ENCODE data around the gene IFNB1. TPM values are rescaled to one million over a fixed set of nuclear protein-coding genes. Genes with fewer than 3 reads are reported as not detected.
A peak's percentile ranks its signal among the peaks of the same experiment; 100 is the strongest.

IFNB1 gene
- total and polyA plus RNA-seq, 2 donors (not counting 1 experiment from before 2014, with no cell fraction given): 0.17 TPM; not detected in 1

GRCh38 chr9:21027295-21027694 is 50.4 kb downstream of the IFNB1 start:
- no peaks in the 10 kb centered on the region for H3K27me3 ChIP-seq (ENCODE audit: control insufficient read depth, insufficient read depth, low read length)
- no peak overlapping the region for H3K27ac ChIP-seq (ENCODE audit: insufficient read depth, low read length)
- DNase-seq (ENCODE audit: low read depth in 2 of 2): peak; percentile 44 to 47
- H3K4me2 ChIP-seq (ENCODE audit: extremely low read depth, insufficient read depth, low read length): peak overlapping the region; percentile 71
- peaks cover 9% of the 10 kb centered on the region for H3K4me1 ChIP-seq (ENCODE audit: control insufficient read depth, extremely low read depth, insufficient read depth, low read length)
- no peak overlapping the region for H3K4me3 ChIP-seq (replicated peaks in 1 of 4; ENCODE audit: control extremely low read depth in 1 of 4, insufficient read depth in 1 of 4, low read depth in 3 of 4, low read length in 4 of 4)
- H3K9ac ChIP-seq (ENCODE audit: insufficient read depth, low read length): no peak overlapping the region
- H3K36me3 ChIP-seq (ENCODE audit: control insufficient read depth, insufficient read depth, low read length): no peaks in the 10 kb centered on the region
- no peaks in the 10 kb centered on the region for H3K9me3 ChIP-seq (ENCODE audit: control insufficient read depth, insufficient read depth, low read depth, low read length)
- peak overlapping the region; percentile 60 for H2AFZ ChIP-seq (ENCODE audit: low read length)
- TF ChIP-seq EZH2 (IDR thresholded peaks at IDR 0.05; ENCODE audit: low read length, missing control alignments): no peak
- TF ChIP-seq, protein P1, sequence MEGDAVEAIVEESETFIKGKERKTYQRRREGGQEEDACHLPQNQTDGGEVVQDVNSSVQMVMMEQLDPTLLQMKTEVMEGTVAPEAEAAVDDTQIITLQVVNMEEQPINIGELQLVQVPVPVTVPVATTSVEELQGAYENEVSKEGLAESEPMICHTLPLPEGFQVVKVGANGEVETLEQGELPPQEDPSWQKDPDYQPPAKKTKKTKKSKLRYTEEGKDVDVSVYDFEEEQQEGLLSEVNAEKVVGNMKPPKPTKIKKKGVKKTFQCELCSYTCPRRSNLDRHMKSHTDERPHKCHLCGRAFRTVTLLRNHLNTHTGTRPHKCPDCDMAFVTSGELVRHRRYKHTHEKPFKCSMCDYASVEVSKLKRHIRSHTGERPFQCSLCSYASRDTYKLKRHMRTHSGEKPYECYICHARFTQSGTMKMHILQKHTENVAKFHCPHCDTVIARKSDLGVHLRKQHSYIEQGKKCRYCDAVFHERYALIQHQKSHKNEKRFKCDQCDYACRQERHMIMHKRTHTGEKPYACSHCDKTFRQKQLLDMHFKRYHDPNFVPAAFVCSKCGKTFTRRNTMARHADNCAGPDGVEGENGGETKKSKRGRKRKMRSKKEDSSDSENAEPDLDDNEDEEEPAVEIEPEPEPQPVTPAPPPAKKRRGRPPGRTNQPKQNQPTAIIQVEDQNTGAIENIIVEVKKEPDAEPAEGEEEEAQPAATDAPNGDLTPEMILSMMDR (conservative IDR thresholded peaks at IDR 0.05 in 1 of 2, IDR thresholded peaks at IDR 0.05 in 1 of 2; ENCODE audit: low read depth in 1 of 2, low read length in 2 of 2): no peak
- no peaks in the 10 kb centered on the region for H3K79me2 ChIP-seq (ENCODE audit: control insufficient read depth, insufficient read depth, low read length)
- no peaks in the 10 kb centered on the region for H4K20me1 ChIP-seq (ENCODE audit: control insufficient read depth, extremely low read depth, insufficient read depth, low read length)

Other genes with a start within 250 kb of the IFNB1 start
- 12.3 and 24.9 TPM in 2 replicates for gene HACD4, start 46.3 kb downstream of the IFNB1 start, total RNA-seq
- 11.4 and 27.1 TPM in 2 replicates for gene HACD4, start 46.3 kb downstream of the IFNB1 start, polyA plus RNA-seq
- gene IFNW1, start 63.9 kb upstream of the IFNB1 start, total RNA-seq: not detected in 2 replicates
- not detected in 2 replicates for gene IFNW1, start 63.9 kb upstream of the IFNB1 start, polyA plus RNA-seq
- not detected in 2 replicates for gene IFNA21, start 88.7 kb upstream of the IFNB1 start, total RNA-seq
- not detected in 2 replicates for gene IFNA21, start 88.7 kb upstream of the IFNB1 start, polyA plus RNA-seq
- gene IFNA4, start 109.6 kb upstream of the IFNB1 start, total RNA-seq: not detected in 2 replicates
- not detected in 2 replicates for gene IFNA4, start 109.6 kb upstream of the IFNB1 start, polyA plus RNA-seq
- not detected in 2 replicates for gene IFNA7, start 124.3 kb upstream of the IFNB1 start, total RNA-seq
- gene IFNA7, start 124.3 kb upstream of the IFNB1 start, polyA plus RNA-seq: not detected in 2 replicates
- gene IFNA10, start 129.2 kb upstream of the IFNB1 start, total RNA-seq: not detected in 2 replicates
- gene IFNA10, start 129.2 kb upstream of the IFNB1 start, polyA plus RNA-seq: not detected in 2 replicates
- not detected in 2 replicates for gene IFNA16, start 139.4 kb upstream of the IFNB1 start, total RNA-seq
- gene IFNA16, start 139.4 kb upstream of the IFNB1 start, polyA plus RNA-seq: not detected in 2 replicates
- not detected in 2 replicates for gene IFNA17, start 150.3 kb upstream of the IFNB1 start, total RNA-seq
- not detected in 2 replicates for gene IFNA17, start 150.3 kb upstream of the IFNB1 start, polyA plus RNA-seq
- not detected in 2 replicates for gene IFNA14, start 162.1 kb upstream of the IFNB1 start, total RNA-seq
- gene IFNA14, start 162.1 kb upstream of the IFNB1 start, polyA plus RNA-seq: not detected in 2 replicates
- gene IFNA5, start 227.4 kb upstream of the IFNB1 start, total RNA-seq: not detected in 2 replicates
- not detected in 2 replicates for gene IFNA5, start 227.4 kb upstream of the IFNB1 start, polyA plus RNA-seq

Measured in fibroblast of lung (primary cell).